K562 (cell line): Measurements from ENCODE around the gene NUDT14. TPM values are rescaled to one million over a fixed set of nuclear protein-coding genes. Genes with fewer than 3 reads are reported as not detected.
A peak's percentile ranks its signal among the peaks of the same experiment; 100 is the strongest.

Experiments used
- ATAC-seq: fragments of 200-7000 bp; cut with Tn5 transposase; 3 replicates; pipeline ENCODE4 v1.9.1; 2020; ENCODE audit warnings: moderate library complexity
- BruUV-seq: library from RNA; stranded (reverse); fragments of 400-500 nt; replicated peaks from 2 replicates; lab custom pipeline; 2021; lab: Mats Ljungman, UMichigan
- CTCF ChIA-PET: fragments of 300-600 bp; formaldehyde crosslinking; extraction: SDS; loops from one replicate; lab custom pipeline; 2021; ENCODE audit warnings: low intra/inter-chr PET ratio; lab: Yijun Ruan, JAX
- POLR2A ChIA-PET: fragments of 300-600, 350-650 bp; sonication (Branson Sonifier 250); formaldehyde crosslinking; extraction: SDS; loops from one replicate; lab custom pipeline; 2021; ENCODE audit warnings: antibody characterized with exemption, inconsistent platforms; lab: Yijun Ruan, JAX
- DNase-seq, 4 experiments: peaks; one replicate each; pipeline versions ENCODE4 v3.0.0 to v3.0.0-alpha.2; 2011 to 2018; ENCODE audit warnings: low spot score in 3 of 4, mixed read lengths in 3 of 4; ENCODE audit errors: extremely low read depth in 1 of 4
- FAIRE-seq: peaks from 2 replicates; lab custom pipeline; 2011; peaks lifted over from hg19 to GRCh38; lab: Jason Lieb, UNC
- H2AFZ ChIP-seq: 2 replicates; pipeline ENCODE4 v1.6.0; 2011; ENCODE audit warnings: low read depth, low read length, control low read depth, inconsistent platforms
- H3K27ac ChIP-seq: fragments of 200-600 bp; 3 replicates; pipeline ENCODE4 v1.8.0; 2011; ENCODE audit warnings: low read depth, mild to moderate bottlenecking, control low read depth, inconsistent platforms, low read length, moderate library complexity, mixed read lengths; ENCODE audit errors: extremely low read depth
- H3K27me3 ChIP-seq, 2 experiments: fragments of 300-600 bp in 1 of 2; 2 replicates in 1 of 2; 3 replicates in 1 of 2; pipeline versions ENCODE4 v1.6.0 to v1.8.0; 2011; ENCODE audit warnings: inconsistent platforms in 2 of 2, low read length in 2 of 2, mild to moderate bottlenecking in 1 of 2, mixed read lengths in 1 of 2, moderate library complexity in 1 of 2; ENCODE audit not compliant: control insufficient read depth in 2 of 2, insufficient read depth in 2 of 2
- H3K36me3 ChIP-seq: fragments of 300-600 bp; 3 replicates; pipeline ENCODE4 v1.8.0; 2011; ENCODE audit warnings: mild to moderate bottlenecking, low read length, inconsistent platforms; ENCODE audit not compliant: control insufficient read depth, insufficient read depth
- H3K4me1 ChIP-seq, 2 experiments: fragments of 200-600 bp in 1 of 2; replicated peaks in 1 of 2; 2 replicates in 1 of 2; 3 replicates in 1 of 2; pipeline versions ENCODE4 v1.5.1 to v1.8.0; 2011; ENCODE audit warnings: inconsistent platforms in 2 of 2, low read length in 2 of 2, mild to moderate bottlenecking in 1 of 2, mixed read lengths in 1 of 2, moderate library complexity in 1 of 2; ENCODE audit not compliant: control insufficient read depth in 2 of 2, insufficient read depth in 2 of 2
- H3K4me2 ChIP-seq: 2 replicates; pipeline ENCODE4 v1.6.1; 2011; ENCODE audit warnings: low read length, control low read depth, inconsistent platforms, mixed read lengths; ENCODE audit not compliant: insufficient read depth
- H3K4me3 ChIP-seq: fragments of 200-600 bp; sonication (generic), shearing (Covaris generic); 2 replicates; pipeline ENCODE4 v1.5.1; 2016; ENCODE audit warnings: control low read depth, inconsistent platforms
- H3K79me2 ChIP-seq: fragments of 200-600 bp; 3 replicates; pipeline ENCODE4 v1.8.0; 2011; ENCODE audit warnings: low read length, inconsistent platforms; ENCODE audit not compliant: control insufficient read depth, insufficient read depth
- H3K9ac ChIP-seq, 2 experiments: 2 replicates each; pipeline versions ENCODE4 v1.6.0 to v1.6.1; 2011; ENCODE audit warnings: low read depth in 2 of 2, low read length in 2 of 2, control low read depth in 1 of 2, inconsistent platforms in 1 of 2, mild to moderate bottlenecking in 1 of 2, mixed read lengths in 1 of 2; ENCODE audit not compliant: insufficient read depth in 1 of 2
- H3K9me1 ChIP-seq: one replicate; pipeline ENCODE4 v1.6.0; 2011; ENCODE audit warnings: inconsistent platforms, mild to moderate bottlenecking, low read length, moderate library complexity; ENCODE audit not compliant: control insufficient read depth, insufficient read depth
- H3K9me3 ChIP-seq: replicated peaks from 2 replicates; pipeline ENCODE4 v1.5.1; 2011; ENCODE audit warnings: low read depth, low read length, inconsistent platforms; ENCODE audit not compliant: control insufficient read depth, insufficient read depth
- H4K20me1 ChIP-seq: replicated peaks from 2 replicates; pipeline ENCODE4 v1.6.1; 2011; ENCODE audit warnings: low read length, inconsistent platforms, mixed read lengths; ENCODE audit not compliant: control insufficient read depth, insufficient read depth
- ARID1B ChIP-seq: fragments of 450-650 bp; IDR thresholded peaks from 2 replicates; pipeline ENCODE4 v1.6.1; 2016; ENCODE audit warnings: antibody characterized with exemption, mild to moderate bottlenecking, inconsistent platforms
- ELF2 ChIP-seq: fragments of 250-450 bp; sonication (Bioruptor Pico); IDR thresholded peaks from 2 replicates; pipeline ENCODE4 v1.5.0; 2021; ENCODE audit warnings: mild to moderate bottlenecking
- MYBL2 ChIP-seq, 2 experiments: fragments of 450-650 bp in 1 of 2; sonication (generic) in 1 of 2; formaldehyde crosslinking in 1 of 2; IDR thresholded peaks; 2 replicates each; pipeline versions ENCODE4 v1.6.1 to v1.8.1; 2017 to 2022; ENCODE audit warnings: borderline replicate concordance in 1 of 2, inconsistent platforms in 1 of 2, low read depth in 1 of 2, mild to moderate bottlenecking in 1 of 2, missing genetic modification reagents in 1 of 2, moderate library complexity in 1 of 2
- SETDB1 ChIP-seq: IDR thresholded peaks from one replicate; pipeline ENCODE4 v1.6.1; 2012; ENCODE audit warnings: low read length, control low read depth, inconsistent platforms
- WGBS: fragments of 100-300 bp; shearing (Covaris generic); methylation state at CpG from one replicate; pipeline ENCODE4 v1.1.6; 2016; ENCODE audit warnings: low coverage, mixed read lengths; ENCODE audit not compliant: insufficient coverage; ENCODE audit errors: missing lambda C conversion rate; 5-methylcytosine and 5-hydroxymethylcytosine counted together
- in situ Hi-C: fragments of 300-500 bp; cut with MboI; formaldehyde crosslinking; loops from 4 replicates; pipeline ENCODE4 v1.15.0; 2018; ENCODE audit warnings: inconsistent platforms, mixed read lengths
- intact Hi-C: fragments of 100-400 bp; cut with micrococcal nuclease; formaldehyde crosslinking; loops from 2 replicates; pipeline ENCODE4 v1.14.2; 2022
- polyA plus RNA-seq, 8 experiments: library from polyadenylated mRNA; depleted of rRNA in 4 of 8; stranded (reverse) in 5 of 8; unstranded in 3 of 8; fragments of >200 nt; fragmentation: Nextera tagmentation in 2 of 8; fragmentation: Illumina TruSeq in 1 of 8; extraction: Ambion mirVana in 2 of 8; extraction: Trizol in 1 of 8; gene quantifications; 2 replicates each; pipeline versions ENCODE4 v1.2.1 to v1.2.3, GENCODE V29; 2011 to 2014; ENCODE audit warnings: inconsistent platforms in 1 of 8, missing spikeins in 1 of 8
- total RNA-seq, 7 experiments: library from RNA; depleted of rRNA in 6 of 7; stranded (reverse); fragments of >200 nt in 6 of 7; fragmentation: Illumina TruSeq in 2 of 7; extraction: Trizol in 2 of 7; gene quantifications; 2 replicates each; pipeline versions ENCODE4 v1.2.1 to v1.2.3, GENCODE V29; 2011 to 2021; ENCODE audit warnings: low replicate concordance in 1 of 7
- TF ChIP-seq, protein P1 (sequence below): fragments of 250-450 bp; sonication (Bioruptor Pico); IDR thresholded peaks from 2 replicates; pipeline ENCODE4 v1.5.0; 2021; ENCODE audit warnings: mild to moderate bottlenecking, moderate library complexity
- TF ChIP-seq, protein P2 (sequence below), 2 experiments: fragments of 450-650 bp; formaldehyde crosslinking in 1 of 2; IDR thresholded peaks; 2 replicates each; pipeline versions ENCODE4 v1.4.0 to v1.6.1; 2014 to 2020; ENCODE audit warnings: mild to moderate bottlenecking in 2 of 2, borderline replicate concordance in 1 of 2, low read depth in 1 of 2
- TF ChIP-seq, protein P3 (sequence below): sonication (generic); formaldehyde crosslinking; IDR thresholded peaks from 2 replicates; pipeline ENCODE4 v1.8.0; 2022; ENCODE audit warnings: mild to moderate bottlenecking, missing genetic modification reagents

Gene NUDT14
- total and polyA plus RNA-seq, 9 of the 15 experiments (the other 6 are each of a cell fraction or from before 2014, with no cell fraction given) = 0.14 to 16.3 (median 8.2) TPM

DNA sequence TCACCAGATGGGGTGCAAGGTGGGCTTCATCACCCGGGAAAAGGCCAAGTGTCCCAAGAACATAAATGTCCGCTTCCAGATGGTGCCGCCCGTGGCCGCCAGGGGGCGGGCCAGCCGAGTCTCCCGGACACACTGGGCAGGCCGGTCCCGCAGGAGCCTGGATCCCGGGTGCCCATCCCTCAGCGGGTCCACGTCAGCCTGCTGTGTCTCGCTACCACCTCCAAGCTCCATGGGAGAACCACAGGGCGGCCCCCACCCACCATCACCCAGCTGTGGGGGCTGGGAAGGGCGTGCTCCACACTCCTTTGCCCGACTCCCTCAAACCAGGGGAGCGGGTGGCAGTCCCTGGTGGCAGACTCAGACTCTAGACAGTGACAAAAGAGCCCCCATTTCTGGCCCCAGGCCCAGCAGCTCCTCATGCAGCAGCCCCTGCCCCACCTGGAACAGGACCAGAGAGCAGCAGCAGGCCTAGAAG, 22.0 kb upstream of the NUDT14 start:
- H3K27me3 ChIP-seq = peaks cover 0 to 5% of the 10 kb centered on the region in 2 experiments; a peak in 1 of 5 replicates
- 7% methylated on average over 11 of the region's 18 CpGs for WGBS
- TF ChIP-seq ARID1B (no peak), MYBL2 (IDR thresholded peaks at IDR 0.05; ENCODE audit: low read depth) (no peak), MYBL2 (CRISPR knock-in tag; IDR thresholded peaks at IDR 0.05; ENCODE audit: borderline replicate concordance) (no peak), SETDB1 (no peak), ELF2 (CRISPR knock-in tag) (no peak)
- TF ChIP-seq, protein P1, sequence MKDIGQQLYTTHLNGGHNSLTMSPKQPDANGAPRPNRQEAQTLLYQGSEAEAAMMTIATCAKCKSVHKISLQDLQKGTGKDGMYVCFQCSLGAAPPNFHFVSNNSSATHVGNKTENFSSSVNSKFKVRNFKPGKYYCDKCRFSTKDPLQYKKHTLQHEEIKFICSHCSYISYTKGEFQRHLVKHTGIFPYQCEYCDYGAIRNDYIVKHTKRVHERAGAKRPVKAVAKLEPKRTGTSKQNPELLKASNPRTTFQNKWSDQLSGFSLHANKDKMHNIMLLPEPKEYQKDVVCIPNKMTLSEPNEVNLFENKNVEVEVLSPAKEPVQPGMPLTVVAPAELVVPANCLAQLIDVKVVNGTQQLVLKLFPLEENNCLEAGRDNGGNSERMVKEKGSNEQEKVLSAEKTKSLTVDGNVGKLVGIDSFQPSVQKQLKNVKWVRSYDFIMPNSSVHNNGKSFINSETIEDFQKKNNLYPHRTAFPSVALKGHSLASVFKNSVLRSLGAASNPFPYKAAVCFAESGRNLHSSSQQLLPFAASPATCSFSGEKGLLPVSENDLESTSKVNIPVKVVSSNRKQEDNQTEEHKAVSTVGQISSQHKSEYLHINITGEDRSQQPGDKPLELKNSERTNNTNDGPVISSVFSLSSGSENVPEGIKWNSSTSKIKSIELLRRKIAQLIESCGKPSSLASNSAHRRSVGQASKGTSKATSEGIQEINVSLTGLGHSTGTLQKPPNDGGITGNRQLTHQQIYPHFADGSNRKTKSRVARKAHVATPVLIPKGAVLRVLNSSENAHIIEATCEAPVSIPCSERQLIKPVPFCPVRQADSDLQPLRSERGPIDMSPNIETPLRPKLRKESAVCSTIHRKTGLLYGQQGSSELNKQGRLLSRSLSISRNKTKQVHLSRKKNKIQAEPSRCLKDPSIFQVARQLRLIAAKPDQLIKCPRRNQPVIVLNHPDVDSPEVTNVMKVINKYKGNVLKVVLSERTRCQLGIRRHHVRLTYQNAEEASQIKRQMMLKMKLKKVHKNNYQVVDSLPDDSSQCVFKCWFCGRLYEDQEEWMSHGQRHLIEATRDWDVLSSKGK = no peak
- TF ChIP-seq, protein P2, sequence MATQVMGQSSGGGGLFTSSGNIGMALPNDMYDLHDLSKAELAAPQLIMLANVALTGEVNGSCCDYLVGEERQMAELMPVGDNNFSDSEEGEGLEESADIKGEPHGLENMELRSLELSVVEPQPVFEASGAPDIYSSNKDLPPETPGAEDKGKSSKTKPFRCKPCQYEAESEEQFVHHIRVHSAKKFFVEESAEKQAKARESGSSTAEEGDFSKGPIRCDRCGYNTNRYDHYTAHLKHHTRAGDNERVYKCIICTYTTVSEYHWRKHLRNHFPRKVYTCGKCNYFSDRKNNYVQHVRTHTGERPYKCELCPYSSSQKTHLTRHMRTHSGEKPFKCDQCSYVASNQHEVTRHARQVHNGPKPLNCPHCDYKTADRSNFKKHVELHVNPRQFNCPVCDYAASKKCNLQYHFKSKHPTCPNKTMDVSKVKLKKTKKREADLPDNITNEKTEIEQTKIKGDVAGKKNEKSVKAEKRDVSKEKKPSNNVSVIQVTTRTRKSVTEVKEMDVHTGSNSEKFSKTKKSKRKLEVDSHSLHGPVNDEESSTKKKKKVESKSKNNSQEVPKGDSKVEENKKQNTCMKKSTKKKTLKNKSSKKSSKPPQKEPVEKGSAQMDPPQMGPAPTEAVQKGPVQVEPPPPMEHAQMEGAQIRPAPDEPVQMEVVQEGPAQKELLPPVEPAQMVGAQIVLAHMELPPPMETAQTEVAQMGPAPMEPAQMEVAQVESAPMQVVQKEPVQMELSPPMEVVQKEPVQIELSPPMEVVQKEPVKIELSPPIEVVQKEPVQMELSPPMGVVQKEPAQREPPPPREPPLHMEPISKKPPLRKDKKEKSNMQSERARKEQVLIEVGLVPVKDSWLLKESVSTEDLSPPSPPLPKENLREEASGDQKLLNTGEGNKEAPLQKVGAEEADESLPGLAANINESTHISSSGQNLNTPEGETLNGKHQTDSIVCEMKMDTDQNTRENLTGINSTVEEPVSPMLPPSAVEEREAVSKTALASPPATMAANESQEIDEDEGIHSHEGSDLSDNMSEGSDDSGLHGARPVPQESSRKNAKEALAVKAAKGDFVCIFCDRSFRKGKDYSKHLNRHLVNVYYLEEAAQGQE (IDR thresholded peaks at IDR 0.05; ENCODE audit: borderline replicate concordance) = peak; percentile 64
- TF ChIP-seq, protein P2 (CRISPR knock-in tag; IDR thresholded peaks at IDR 0.05; ENCODE audit: low read depth) = no peak
- TF ChIP-seq, protein P3, sequence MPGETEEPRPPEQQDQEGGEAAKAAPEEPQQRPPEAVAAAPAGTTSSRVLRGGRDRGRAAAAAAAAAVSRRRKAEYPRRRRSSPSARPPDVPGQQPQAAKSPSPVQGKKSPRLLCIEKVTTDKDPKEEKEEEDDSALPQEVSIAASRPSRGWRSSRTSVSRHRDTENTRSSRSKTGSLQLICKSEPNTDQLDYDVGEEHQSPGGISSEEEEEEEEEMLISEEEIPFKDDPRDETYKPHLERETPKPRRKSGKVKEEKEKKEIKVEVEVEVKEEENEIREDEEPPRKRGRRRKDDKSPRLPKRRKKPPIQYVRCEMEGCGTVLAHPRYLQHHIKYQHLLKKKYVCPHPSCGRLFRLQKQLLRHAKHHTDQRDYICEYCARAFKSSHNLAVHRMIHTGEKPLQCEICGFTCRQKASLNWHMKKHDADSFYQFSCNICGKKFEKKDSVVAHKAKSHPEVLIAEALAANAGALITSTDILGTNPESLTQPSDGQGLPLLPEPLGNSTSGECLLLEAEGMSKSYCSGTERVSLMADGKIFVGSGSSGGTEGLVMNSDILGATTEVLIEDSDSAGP = no peak

More for the DNA sequence above, 22.0 kb upstream of the NUDT14 start:
- peaks cover 12% of the 10 kb centered on the region; the same call in 1 of the 2 replicates for H4K20me1 ChIP-seq
- in situ Hi-C loops (loop anchor here (5.0 kb wide), 1 partner anchor 64 kb away; no protein-coding TSS in a partner anchor), intact Hi-C loops (loop anchor here (5.0 kb wide), 1 partner anchor 79 kb away; no protein-coding TSS in a partner anchor)
- no peak overlapping the region for H3K4me3 ChIP-seq
- FAIRE-seq (peak; percentile 19), DNase-seq (peak; percentile 61 to 71 (median 70)), ATAC-seq (peak; percentile 77)
- peaks cover 3 to 75% of the 10 kb centered on the region in 2 experiments; a peak in 3 of 5 replicates for H3K4me1 ChIP-seq
- BruUV-seq = no TSS peak
- ChIA-PET POLR2A (interaction anchor here (1.0 kb wide), 1 partner anchor 9 kb away, joined by 3 read pairs; no protein-coding TSS in a partner anchor), CTCF (interaction anchor here (0.6 to 2.0 kb wide), 2 partner anchors 144 to 149 kb away, joined by 3 to 15 read pairs; no protein-coding TSS in a partner anchor)
- no peak overlapping the region for H3K9ac ChIP-seq
- H2AFZ ChIP-seq = no peak overlapping the region
- H3K79me2 ChIP-seq = no peaks in the 10 kb centered on the region
- no peak overlapping the region for H3K4me2 ChIP-seq
- no peaks in the 10 kb centered on the region for H3K9me3 ChIP-seq
- H3K9me1 ChIP-seq = no peaks in the 10 kb centered on the region
- H3K36me3 ChIP-seq = no peaks in the 10 kb centered on the region
- H3K27ac ChIP-seq = no peak overlapping the region
